GM10266 (cell line): ENCODE measurements around the gene RAB4A.

Experiments
- DNase-seq: peaks from one replicate; pipeline ENCODE4 v3.0.0; 2012; ENCODE audit errors: extremely low spot score
- TF ChIP-seq, protein P1 (sequence below): IDR thresholded peaks from 2 replicates; pipeline ENCODE4 v1.5.1; 2012; ENCODE audit warnings: mild to moderate bottlenecking, low read depth; ENCODE audit not compliant: control insufficient read depth, insufficient read depth; ENCODE audit errors: missing control alignments

Gene RAB4A

DNA sequence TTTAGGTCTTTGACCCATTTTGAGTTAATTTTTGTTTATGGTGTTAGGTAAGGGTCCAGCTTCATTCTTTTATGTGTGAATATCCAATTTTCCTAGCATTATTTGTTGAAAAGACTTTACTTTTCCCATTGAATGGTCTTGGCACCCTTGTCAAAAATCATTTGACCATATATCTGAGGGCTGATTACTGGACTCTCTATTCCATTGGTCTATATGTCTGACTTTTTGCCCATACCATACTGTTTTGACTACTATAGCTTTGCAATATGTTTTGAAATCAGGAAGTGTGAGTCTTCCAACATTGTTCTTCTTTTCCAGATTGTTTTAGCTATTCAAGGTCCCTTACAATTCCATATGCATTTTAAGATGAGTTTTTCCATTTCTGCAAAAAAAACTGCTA is 83.3 kb downstream of the RAB4A start:
- DNase-seq = no peak
- TF ChIP-seq, protein P1, sequence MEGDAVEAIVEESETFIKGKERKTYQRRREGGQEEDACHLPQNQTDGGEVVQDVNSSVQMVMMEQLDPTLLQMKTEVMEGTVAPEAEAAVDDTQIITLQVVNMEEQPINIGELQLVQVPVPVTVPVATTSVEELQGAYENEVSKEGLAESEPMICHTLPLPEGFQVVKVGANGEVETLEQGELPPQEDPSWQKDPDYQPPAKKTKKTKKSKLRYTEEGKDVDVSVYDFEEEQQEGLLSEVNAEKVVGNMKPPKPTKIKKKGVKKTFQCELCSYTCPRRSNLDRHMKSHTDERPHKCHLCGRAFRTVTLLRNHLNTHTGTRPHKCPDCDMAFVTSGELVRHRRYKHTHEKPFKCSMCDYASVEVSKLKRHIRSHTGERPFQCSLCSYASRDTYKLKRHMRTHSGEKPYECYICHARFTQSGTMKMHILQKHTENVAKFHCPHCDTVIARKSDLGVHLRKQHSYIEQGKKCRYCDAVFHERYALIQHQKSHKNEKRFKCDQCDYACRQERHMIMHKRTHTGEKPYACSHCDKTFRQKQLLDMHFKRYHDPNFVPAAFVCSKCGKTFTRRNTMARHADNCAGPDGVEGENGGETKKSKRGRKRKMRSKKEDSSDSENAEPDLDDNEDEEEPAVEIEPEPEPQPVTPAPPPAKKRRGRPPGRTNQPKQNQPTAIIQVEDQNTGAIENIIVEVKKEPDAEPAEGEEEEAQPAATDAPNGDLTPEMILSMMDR = no peak
